ENCODE measurements around the gene CDC20.
A peak's percentile ranks its signal among the peaks of the same experiment; 100 is the strongest.
"Not testable (repeated sequence)": the region's sequence is repeated elsewhere in the genome, so short reads cannot be mapped to it uniquely, and the experiment has no call there.

The CDC20 gene

GRCh38 chr1:43358121-43358745 lies 548 bp upstream of the CDC20 start:
- no peak for DNase-seq

- no peak for DNase-seq
These were observed 915 bp downstream of the CDC20 start for GRCh38 chr1:43359696-43360095.

- no peak for DNase-seq
These were observed 1.8 kb downstream of the CDC20 start for GRCh38 chr1:43360616-43361015.

GRCh38 chr1:43363283-43363934 lies 4.6 kb downstream of the CDC20 start:
- no peak for DNase-seq

GRCh38 chr1:43363935-43364525 lies 5.2 kb downstream of the CDC20 start:
- DNase-seq: no peak

- DNase-seq: no peak
These were observed 6.9 kb downstream of the CDC20 start for GRCh38 chr1:43365678-43366077.

- no peak for DNase-seq
These were observed 7.4 kb downstream of the CDC20 start for GRCh38 chr1:43366179-43366578.

GRCh38 chr1:43366601-43367025 lies 7.8 kb downstream of the CDC20 start:
- DNase-seq: no peak

GRCh38 chr1:43367026-43367903 lies 8.5 kb downstream of the CDC20 start:
- DNase-seq: no peak

GRCh38 chr1:43367904-43368645 lies 9.3 kb downstream of the CDC20 start, which contains the start of gene ELOVL1:
TSS of gene ELOVL1 (minus strand) at chr1:43368011. CDS start at chr1:43365609, 2,402 bp downstream.
- DNase-seq: peak; percentile 94

GRCh38 chr1:43368646-43369020 lies 9.9 kb downstream of the CDC20 start:
- DNase-seq: no peak

GRCh38 chr1:43369779-43370178 lies 11.0 kb downstream of the CDC20 start:
- not testable (repeated sequence) for DNase-seq

GRCh38 chr1:43370564-43370963 lies 11.8 kb downstream of the CDC20 start:
- DNase-seq: no peak

- no peak for DNase-seq
These were observed 13.4 kb downstream of the CDC20 start for GRCh38 chr1:43372172-43372571.

GRCh38 chr1:43373066-43373940 lies 14.5 kb downstream of the CDC20 start:
- DNase-seq: no peak

- no peak for DNase-seq
These were observed 18.0 kb downstream of the CDC20 start for GRCh38 chr1:43376723-43377235.

GRCh38 chr1:43377831-43378230 lies 19.1 kb downstream of the CDC20 start:
- no peak for DNase-seq

GRCh38 chr1:43379476-43379875 lies 20.7 kb downstream of the CDC20 start:
- DNase-seq: no peak

GRCh38 chr1:43381612-43382011 lies 22.8 kb downstream of the CDC20 start:
- no peak for DNase-seq

- no peak for DNase-seq
These were observed 23.4 kb downstream of the CDC20 start for GRCh38 chr1:43382027-43382779.

- DNase-seq: no peak
These were observed 24.7 kb downstream of the CDC20 start for GRCh38 chr1:43383449-43383848.

Measured in activated CD8-positive, alpha-beta memory T cell treated with anti-CD3 and anti-CD28 coated beads, Interleukin-2, amount 50 U/mL, for 48 hours (primary cell).